Psoas muscle (tissue), 8 donors: ENCODE data around the gene EBF3. TPM values are rescaled to one million over a fixed set of nuclear protein-coding genes. Genes with fewer than 3 reads are reported as not detected.

Experiments
- ATAC-seq, 4 donors: fragments of 200-7000 bp; cut with Tn5 transposase; one replicate each; pipeline ENCODE4 v1.9.1; 2020; ENCODE audit warnings: moderate library complexity in 3 of 4, mild to moderate bottlenecking in 2 of 4
- DNase-seq, 2 donors: peaks; one replicate each; pipeline ENCODE4 v3.0.0-alpha.2; 2020
- H3K27ac ChIP-seq: fragments of 200-600 bp; one replicate; pipeline ENCODE4 v1.8.0; 2022
- H3K27me3 ChIP-seq, 3 donors: fragments of 200-600 bp in 1 of 3; one replicate each; pipeline versions ENCODE4 v1.6.1 to v1.8.0; 2013 to 2022; ENCODE audit warnings: low read length in 2 of 3, mild to moderate bottlenecking in 2 of 3, moderate library complexity in 1 of 3; ENCODE audit not compliant: insufficient read depth in 3 of 3
- H3K36me3 ChIP-seq, 2 donors: fragments of 200-600 bp in 1 of 2; one replicate each; pipeline versions ENCODE4 v1.6.1 to v1.8.0; 2013 to 2022; ENCODE audit warnings: low read depth in 1 of 2, mild to moderate bottlenecking in 1 of 2, moderate library complexity in 1 of 2; ENCODE audit not compliant: insufficient read depth in 1 of 2
- H3K4me1 ChIP-seq: fragments of 200-600 bp; one replicate; pipeline ENCODE4 v1.8.0; 2022
- H3K4me3 ChIP-seq: fragments of 200-600 bp; one replicate; pipeline ENCODE4 v1.8.0; 2022; ENCODE audit warnings: mild to moderate bottlenecking
- H3K9me3 ChIP-seq: fragments of 200-600 bp; one replicate; pipeline ENCODE4 v1.8.0; 2022
- WGBS, 3 donors: extraction: QIAGEN DNeasy Blood & Tissue Kit; methylation state at CpG; one replicate each; pipeline versions ENCODE4 v1.1.6 to v1.1.7; 2013; 5-methylcytosine and 5-hydroxymethylcytosine counted together
- intact Hi-C, 2 donors: fragments of 100-400 bp; cut with DNase I; formaldehyde crosslinking; loops; one replicate each; pipeline versions ENCODE4 v1.11.0 to v1.14.2; 2022
- polyA plus RNA-seq, 3 donors: library from polyadenylated mRNA; stranded (reverse); fragments of 200-250 nt; gene quantifications; one replicate each; pipeline ENCODE4 v1.2.3, GENCODE V29; 2013
- total RNA-seq, 4 donors: library from RNA; stranded (reverse); fragmentation: NEBNext Ultra II Directional in 2 of 4; extraction: Animal tissue kit (Norgen Biotek cat#: 25700) in 2 of 4; gene quantifications; one replicate each; pipeline versions ENCODE4 v1.2.1 to v1.2.4, GENCODE V29; 2021 to 2023
- TF ChIP-seq, protein P1 (sequence below): fragments of 200-600 bp; IDR thresholded peaks from one replicate; pipeline ENCODE4 v1.8.0; 2022; ENCODE audit warnings: antibody characterized with exemption
- donor health status: healthy with polysubstance abuse.
- donor health status: DM: no; HTN: no; CAD: no; lungs with moderate emphysema.
- donor health status: Bipolar disorder and iron deficiency.
- donor health status: healthy.
- donor health status: DM: yes; HTN: yes; CAD: no.
- donor health status: DM: no; HTN: no; CAD: no.
- donor health status: DM: no; HTN: no; CAD: no.
- donor health status: DM: yes; HTN: yes; CAD: no.

EBF3 gene
- total and polyA plus RNA-seq, 7 donors = 3.2 to 10.1 (median 5.2) TPM

DNA sequence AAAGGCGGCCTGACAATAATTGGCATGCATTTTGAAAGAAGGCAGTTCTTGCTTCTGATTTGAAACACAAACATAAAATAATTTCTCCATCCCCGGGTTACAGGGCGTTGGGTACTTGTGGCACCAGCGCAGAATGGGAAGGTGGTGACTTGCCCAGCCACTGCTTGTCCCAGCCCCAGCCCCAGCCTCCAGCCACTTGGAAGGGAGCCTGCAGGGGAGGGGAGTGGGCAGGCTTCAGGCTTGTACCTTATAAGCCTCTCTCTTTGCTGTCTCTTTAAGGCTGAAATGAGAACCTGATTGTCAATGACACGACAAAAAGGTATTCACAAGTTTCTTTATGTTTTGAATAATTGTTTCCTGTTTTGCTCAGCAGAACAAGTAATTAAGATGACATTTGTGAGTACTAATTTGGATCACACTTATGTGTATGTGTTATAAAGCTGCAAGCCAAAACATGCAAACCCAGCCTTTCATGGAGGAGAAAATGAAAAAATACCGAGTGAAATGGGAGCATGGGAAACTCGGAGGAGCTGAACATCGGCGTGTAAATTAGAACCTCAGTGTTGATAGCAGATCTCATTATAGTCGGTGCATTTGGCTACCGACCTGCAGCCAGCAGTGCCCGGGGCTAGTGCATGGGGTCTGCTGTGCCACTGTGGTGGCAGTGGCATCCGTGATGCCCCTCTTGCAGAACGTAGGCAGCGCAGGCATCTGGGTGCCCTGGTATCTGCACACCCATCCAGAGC is 129.9 kb downstream of the EBF3 start:
- TF ChIP-seq, protein P1, sequence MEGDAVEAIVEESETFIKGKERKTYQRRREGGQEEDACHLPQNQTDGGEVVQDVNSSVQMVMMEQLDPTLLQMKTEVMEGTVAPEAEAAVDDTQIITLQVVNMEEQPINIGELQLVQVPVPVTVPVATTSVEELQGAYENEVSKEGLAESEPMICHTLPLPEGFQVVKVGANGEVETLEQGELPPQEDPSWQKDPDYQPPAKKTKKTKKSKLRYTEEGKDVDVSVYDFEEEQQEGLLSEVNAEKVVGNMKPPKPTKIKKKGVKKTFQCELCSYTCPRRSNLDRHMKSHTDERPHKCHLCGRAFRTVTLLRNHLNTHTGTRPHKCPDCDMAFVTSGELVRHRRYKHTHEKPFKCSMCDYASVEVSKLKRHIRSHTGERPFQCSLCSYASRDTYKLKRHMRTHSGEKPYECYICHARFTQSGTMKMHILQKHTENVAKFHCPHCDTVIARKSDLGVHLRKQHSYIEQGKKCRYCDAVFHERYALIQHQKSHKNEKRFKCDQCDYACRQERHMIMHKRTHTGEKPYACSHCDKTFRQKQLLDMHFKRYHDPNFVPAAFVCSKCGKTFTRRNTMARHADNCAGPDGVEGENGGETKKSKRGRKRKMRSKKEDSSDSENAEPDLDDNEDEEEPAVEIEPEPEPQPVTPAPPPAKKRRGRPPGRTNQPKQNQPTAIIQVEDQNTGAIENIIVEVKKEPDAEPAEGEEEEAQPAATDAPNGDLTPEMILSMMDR = no peak
- H3K27me3 ChIP-seq = no peaks in the 10 kb centered on the region
- DNase-seq (no peak), ATAC-seq (no peak)
- no peak overlapping the region for H3K27ac ChIP-seq
- H3K36me3 ChIP-seq = peaks cover 0 to 24% of the 10 kb centered on the region in 2 donors
- H3K4me3 ChIP-seq = no peak overlapping the region
- WGBS, 3 donors = 42 to 66% (median 50%) methylated on average over 15 of the region's 15 CpGs
- H3K9me3 ChIP-seq = no peaks in the 10 kb centered on the region
- intact Hi-C loops = no loop called here
- no peaks in the 10 kb centered on the region for H3K4me1 ChIP-seq

DNA sequence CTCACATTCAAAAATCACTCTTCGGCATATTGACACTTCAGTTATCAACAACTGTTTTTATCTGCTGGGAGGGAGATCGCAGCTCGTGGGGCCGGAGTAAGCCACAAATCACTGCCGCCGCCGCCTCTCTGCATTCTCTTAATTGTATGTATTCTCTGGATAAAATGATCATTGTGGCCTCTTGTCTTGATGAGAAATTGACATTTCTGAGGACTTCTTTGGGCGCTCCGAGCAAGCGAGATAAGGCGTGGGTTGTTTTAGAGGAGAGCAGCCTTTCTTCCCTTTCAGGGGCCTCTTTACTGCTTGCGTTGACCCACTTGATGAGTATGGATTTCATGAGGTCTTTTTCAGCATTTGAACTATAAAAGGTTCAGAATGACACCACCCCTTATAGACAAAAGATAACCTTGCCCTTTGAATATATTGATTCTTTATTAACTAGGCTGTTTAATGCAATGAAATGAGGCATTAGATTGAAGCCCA is 130.6 kb downstream of the EBF3 start:
- Histone ChIP-seq H3K9me3 (no peaks in the 10 kb centered on the region), H3K27ac (no peak overlapping the region), H3K27me3 (no peaks in the 10 kb centered on the region), H3K4me3 (no peak overlapping the region), H3K4me1 (no peaks in the 10 kb centered on the region), H3K36me3 (peaks cover 0 to 18% of the 10 kb centered on the region in 2 donors)
- intact Hi-C loops = no loop called here
- ATAC-seq = no peak
- WGBS, 3 donors = 77 to 90% (median 90%) methylated on average over 12 of the region's 12 CpGs
- DNase-seq = no peak
- TF ChIP-seq, protein P1 = no peak

DNA sequence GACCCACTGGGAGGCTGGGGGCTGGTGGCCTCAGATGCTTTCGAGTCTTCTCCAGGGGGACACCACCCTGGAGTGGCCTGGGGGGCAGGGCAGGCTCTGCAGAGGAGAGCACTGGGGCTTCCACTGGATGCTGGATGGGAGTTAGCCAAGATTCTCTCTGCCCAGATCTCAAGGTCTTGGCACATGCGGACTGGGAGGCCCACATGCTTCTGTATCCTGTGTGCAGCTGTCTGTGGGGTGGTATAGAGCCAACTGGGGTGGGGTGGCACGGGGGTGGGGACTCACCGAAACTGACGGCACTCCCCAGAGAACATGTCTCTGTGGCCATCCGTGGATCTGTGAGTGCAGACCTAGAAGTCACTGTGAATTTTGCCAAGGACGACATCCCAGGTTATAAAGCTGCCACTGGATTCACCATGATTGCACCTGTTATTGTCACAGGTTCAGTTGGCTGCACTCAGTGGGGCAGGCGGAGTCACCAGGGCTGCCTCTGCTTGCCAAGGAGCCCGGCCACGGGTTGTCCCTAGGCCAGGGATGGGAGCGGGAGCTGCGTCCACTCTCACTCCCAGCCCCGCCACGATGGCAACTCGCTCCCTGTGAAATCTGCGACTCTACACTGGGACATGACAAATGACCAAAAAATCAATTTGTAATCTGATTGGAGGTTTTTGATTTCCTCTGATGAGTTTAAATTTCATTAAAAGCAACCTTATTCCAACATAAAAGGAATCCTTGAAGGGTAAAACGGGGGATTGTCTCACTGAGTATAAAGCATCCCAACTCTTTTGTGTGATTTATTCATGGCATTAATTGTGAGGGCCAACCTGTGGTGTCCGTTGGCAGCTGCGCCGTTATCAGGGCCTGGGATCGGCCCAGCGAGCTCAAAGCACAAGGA is 131.3 kb downstream of the EBF3 start:
- no peaks in the 10 kb centered on the region for H3K27me3 ChIP-seq
- TF ChIP-seq, protein P1 = no peak
- ATAC-seq = peak; percentile 77 to 94 (median 91)
- intact Hi-C loops = no loop called here
- H3K36me3 ChIP-seq = peaks cover 0 to 11% of the 10 kb centered on the region in 2 donors
- no peaks in the 10 kb centered on the region for H3K4me1 ChIP-seq
- no peak for DNase-seq
- WGBS, 3 donors = 36 to 48% (median 41%) methylated on average over 22 of the region's 22 CpGs
- no peak overlapping the region for H3K4me3 ChIP-seq
- no peak overlapping the region for H3K27ac ChIP-seq
- H3K9me3 ChIP-seq = no peaks in the 10 kb centered on the region

DNA sequence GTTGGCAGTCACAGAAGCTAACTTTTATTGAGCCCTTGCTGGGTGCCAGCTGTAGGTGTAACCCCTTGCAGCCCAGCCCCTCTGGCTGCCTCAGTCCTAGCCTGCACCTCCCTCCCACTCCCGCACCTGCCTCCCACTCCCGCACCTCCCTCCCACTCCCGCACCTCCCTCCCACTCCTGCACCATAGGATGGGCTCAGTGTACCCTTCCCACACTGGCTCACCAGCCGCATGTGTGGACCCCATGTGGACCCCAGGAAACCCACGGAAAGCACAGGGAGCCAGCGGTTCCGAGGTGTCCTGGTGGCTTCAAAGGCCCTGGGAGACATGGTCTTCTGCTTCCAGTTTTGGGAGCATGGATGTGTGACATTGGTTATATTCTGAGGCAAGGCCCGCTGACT is 132.9 kb downstream of the EBF3 start:
- Histone ChIP-seq H3K4me3 (no peak overlapping the region), H3K27ac (no peak overlapping the region), H3K4me1 (no peaks in the 10 kb centered on the region), H3K27me3 (no peaks in the 10 kb centered on the region), H3K9me3 (no peaks in the 10 kb centered on the region), H3K36me3 (peaks cover 0 to 3% of the 10 kb centered on the region in 2 donors)
- intact Hi-C loops = no loop called here
- ATAC-seq (no peak), DNase-seq (no peak)
- 97 to 99% (median 97%) methylated on average over 8 of the region's 8 CpGs for WGBS, 3 donors
- TF ChIP-seq, protein P1 = no peak
